Keratinocyte (primary cell): ENCODE measurements around the gene SGK2. TPM values are rescaled to one million over a fixed set of nuclear protein-coding genes. Genes with fewer than 3 reads are reported as not detected.
"Not testable (repeated sequence)": the region's sequence is repeated elsewhere in the genome, so short reads cannot be mapped to it uniquely, and the experiment has no call there.

Experiments
- DNase-seq: peaks from one replicate; pipeline ENCODE4 v3.0.0-alpha.2; 2011; ENCODE audit warnings: low read depth, missing footprints, low spot score
- FAIRE-seq: peaks from 2 replicates; lab custom pipeline; 2011; peaks lifted over from hg19 to GRCh38; lab: Jason Lieb, UNC
- H2AFZ ChIP-seq: 2 replicates; pipeline ENCODE4 v1.6.0; 2012; ENCODE audit warnings: low read length, control low read depth, inconsistent platforms; ENCODE audit not compliant: control insufficient read depth
- H3K27ac ChIP-seq: 2 replicates; pipeline ENCODE4 v1.5.1; 2011; ENCODE audit warnings: low read length; ENCODE audit not compliant: control insufficient read depth, insufficient read depth
- H3K27me3 ChIP-seq: 3 replicates; pipeline ENCODE4 v1.6.0; 2011; ENCODE audit warnings: low read length; ENCODE audit not compliant: control insufficient read depth, insufficient read depth; ENCODE audit errors: extremely low read depth
- H3K36me3 ChIP-seq, 2 experiments: 2 replicates in 1 of 2; 3 replicates in 1 of 2; pipeline ENCODE4 v1.5.1; 2011; ENCODE audit warnings: low read length in 2 of 2, mild to moderate bottlenecking in 1 of 2; ENCODE audit not compliant: control insufficient read depth in 2 of 2, insufficient read depth in 2 of 2; ENCODE audit errors: extremely low read depth in 1 of 2
- H3K4me1 ChIP-seq: 3 replicates; pipeline ENCODE4 v1.5.1; 2011; ENCODE audit warnings: low read length; ENCODE audit not compliant: control insufficient read depth, insufficient read depth; ENCODE audit errors: extremely low read depth
- H3K4me2 ChIP-seq: 3 replicates; pipeline ENCODE4 v1.6.0; 2011; ENCODE audit warnings: low read depth, low read length; ENCODE audit not compliant: control insufficient read depth, insufficient read depth; ENCODE audit errors: extremely low read depth
- H3K4me3 ChIP-seq, 3 experiments: fragments of 200-600 bp in 1 of 3; sonication (generic) in 1 of 3; 2 replicates in 2 of 3; 3 replicates in 1 of 3; pipeline ENCODE4 v1.5.1; 2011 to 2016; ENCODE audit warnings: low read length in 3 of 3, mild to moderate bottlenecking in 3 of 3, control low read depth in 2 of 3, inconsistent platforms in 1 of 3, low read depth in 1 of 3, mixed read lengths in 1 of 3, mixed run types in 1 of 3, moderate library complexity in 1 of 3; ENCODE audit not compliant: control insufficient read depth in 2 of 3, insufficient read depth in 2 of 3; ENCODE audit errors: extremely low read depth in 1 of 3
- H3K79me2 ChIP-seq: 2 replicates; pipeline ENCODE4 v1.6.0; 2012; ENCODE audit warnings: low read length; ENCODE audit not compliant: control insufficient read depth, insufficient read depth
- H3K9ac ChIP-seq: 3 replicates; pipeline ENCODE4 v1.6.0; 2011; ENCODE audit warnings: low read length; ENCODE audit not compliant: control insufficient read depth, insufficient read depth; ENCODE audit errors: extremely low read depth
- H3K9me1 ChIP-seq: 3 replicates; pipeline ENCODE4 v1.6.0; 2011; ENCODE audit warnings: low read length; ENCODE audit not compliant: control insufficient read depth, insufficient read depth; ENCODE audit errors: extremely low read depth
- H3K9me3 ChIP-seq: 2 replicates; pipeline ENCODE4 v1.5.1; 2012; ENCODE audit warnings: low read depth, low read length; ENCODE audit not compliant: control insufficient read depth
- H4K20me1 ChIP-seq: 3 replicates; pipeline ENCODE4 v1.6.0; 2011; ENCODE audit warnings: low read length; ENCODE audit not compliant: control insufficient read depth, insufficient read depth; ENCODE audit errors: extremely low read depth
- CTCF ChIP-seq, 3 experiments: IDR thresholded peaks in 1 of 3; conservative IDR thresholded peaks in 1 of 3; optimal IDR thresholded peaks in 1 of 3; 2 replicates in 2 of 3; 3 replicates in 1 of 3; pipeline versions ENCODE3 to v1.5.1; 2011; ENCODE audit warnings: low read length in 3 of 3, mild to moderate bottlenecking in 3 of 3, moderate library complexity in 2 of 3, control low read depth in 1 of 3, inconsistent platforms in 1 of 3; ENCODE audit not compliant: insufficient read depth in 2 of 3; ENCODE audit errors: extremely low read depth in 1 of 3
- EZH2 ChIP-seq: IDR thresholded peaks from one replicate; pipeline ENCODE4 v1.6.1; 2012; ENCODE audit warnings: inconsistent platforms, mild to moderate bottlenecking, low read length, moderate library complexity
- dilution Hi-C: fragments of 300-500 bp; cut with MboI; formaldehyde crosslinking; loops from one replicate; pipeline ENCODE4 v1.7.0; 2020; ENCODE audit warnings: low sequenced_read_pairs; ENCODE audit not compliant: extremely low pct_ligation_motif_present
- polyA plus RNA-seq, 5 experiments: library from polyadenylated mRNA; depleted of rRNA in 3 of 5; stranded (reverse) in 3 of 5; stranded (forward) in 1 of 5; unstranded in 1 of 5; fragments of >200 nt; gene quantifications; 1 replicate in 1 of 5; 2 replicates in 3 of 5; 3 replicates in 1 of 5; pipeline versions ENCODE4 v1.2.1 to v1.2.3, GENCODE V29; 2011 to 2012; ENCODE audit warnings: missing spikeins in 2 of 5, low read depth in 1 of 5, low replicate concordance in 1 of 5

SGK2 gene
- polyA plus RNA-seq, 1 donor (not counting 4 experiments of a cell fraction or from before 2014, with no cell fraction given) = 0.12 TPM

- Histone ChIP-seq H3K4me2 (no peak overlapping the region), H3K9me3 (no peaks in the 10 kb centered on the region), H3K9ac (no peak overlapping the region), H3K4me1 (no peaks in the 10 kb centered on the region), H3K79me2 (no peaks in the 10 kb centered on the region), H3K4me3 (no peak overlapping the region), H3K27ac (no peak overlapping the region), H4K20me1 (no peaks in the 10 kb centered on the region), H3K9me1 (no peaks in the 10 kb centered on the region), H3K36me3 (no peaks in the 10 kb centered on the region), H3K27me3 (no peaks in the 10 kb centered on the region), H2AFZ (no peak overlapping the region)
- no peak for DNase-seq
- dilution Hi-C loops = no loop called here
- no peak for FAIRE-seq
- TF ChIP-seq CTCF (optimal IDR thresholded peaks at IDR 0.05 in 1 of 3, IDR thresholded peaks at IDR 0.05 in 1 of 3, conservative IDR thresholded peaks at IDR 0.05 in 1 of 3; ENCODE audit: extremely low read depth in 1 of 3, insufficient read depth in 2 of 3, low read length in 3 of 3) (no peak), EZH2 (no peak)
Measured at GRCh38 chr20:43584448-43585136, 25.8 kb downstream of the SGK2 start.

GRCh38 chr20:43586641-43587040, 27.8 kb downstream of the SGK2 start:
- no peak overlapping the region for H3K9ac ChIP-seq
- H3K27ac ChIP-seq = no peak overlapping the region
- DNase-seq = no peak
- no peak overlapping the region for H2AFZ ChIP-seq
- H3K9me3 ChIP-seq = no peaks in the 10 kb centered on the region
- peaks cover 10% of the 10 kb centered on the region for H3K4me1 ChIP-seq
- H3K9me1 ChIP-seq = no peaks in the 10 kb centered on the region
- TF ChIP-seq EZH2 (no peak), CTCF (optimal IDR thresholded peaks at IDR 0.05 in 1 of 3, IDR thresholded peaks at IDR 0.05 in 1 of 3, conservative IDR thresholded peaks at IDR 0.05 in 1 of 3; ENCODE audit: extremely low read depth in 1 of 3, insufficient read depth in 2 of 3, low read length in 3 of 3) (no peak)
- no peak overlapping the region for H3K4me2 ChIP-seq
- no peaks in the 10 kb centered on the region for H3K36me3 ChIP-seq
- FAIRE-seq = no peak
- H3K79me2 ChIP-seq = peaks cover 8% of the 10 kb centered on the region
- H3K27me3 ChIP-seq = no peaks in the 10 kb centered on the region
- H4K20me1 ChIP-seq = no peaks in the 10 kb centered on the region
- no peak overlapping the region for H3K4me3 ChIP-seq
- dilution Hi-C loops = no loop called here

GRCh38 chr20:43588526-43588925, 29.7 kb downstream of the SGK2 start:
- H2AFZ ChIP-seq, H3K4me1 ChIP-seq, H3K4me2 ChIP-seq, H3K4me3 ChIP-seq, H3K9me3 ChIP-seq, dilution Hi-C loops, H3K9ac ChIP-seq, H3K36me3 ChIP-seq, H3K27me3 ChIP-seq, DNase-seq, H3K79me2 ChIP-seq, H4K20me1 ChIP-seq, H3K9me1 ChIP-seq, H3K27ac ChIP-seq, FAIRE-seq: not testable (repeated sequence)
